HCT116 (cell line): ENCODE data around the gene FBXW4. TPM values are rescaled to one million over a fixed set of nuclear protein-coding genes. Genes with fewer than 3 reads are reported as not detected.

Experiments
- ATAC-seq: fragments of 200-7000 bp; cut with Tn5 transposase; 2 replicates; pipeline ENCODE4 v1.9.1; 2020; ENCODE audit warnings: mild to moderate bottlenecking, moderate library complexity
- BruUV-seq: library from RNA; stranded (reverse); fragments of 400-500 nt; replicated peaks from 2 replicates; lab custom pipeline; 2021; lab: Mats Ljungman, UMichigan
- CTCF ChIA-PET: fragments of 300-600 bp; sonication (Branson Sonifier 250); formaldehyde crosslinking; loops from one replicate; lab custom pipeline; 2021; ENCODE audit warnings: antibody characterized with exemption; lab: Charles Lee
- POLR2A ChIA-PET: fragments of 300-600, 350-600 bp; sonication (Branson Sonifier 250); formaldehyde crosslinking; loops from one replicate; lab custom pipeline; 2021; ENCODE audit warnings: antibody characterized with exemption; lab: Charles Lee
- RAD21 ChIA-PET, 2 experiments: fragments of 300-600 bp; sonication (Branson Sonifier 250); formaldehyde crosslinking; loops; one replicate each; lab custom pipeline; 2023; ENCODE audit warnings: low total read pairs in 2 of 2; ENCODE audit not compliant: uncharacterized antibody in 2 of 2, unreplicated experiment in 2 of 2, low non-redundant PET in 1 of 2; lab: Charles Lee
- DNase-seq: peaks from one replicate; pipeline ENCODE4 v3.0.0-alpha.2; 2010; ENCODE audit warnings: low read depth, low spot score
- H2AFZ ChIP-seq: fragments of 200-600 bp; shearing (Covaris generic), sonication (generic); 2 replicates; pipeline ENCODE4 v1.6.1; 2017; ENCODE audit warnings: low read depth, mixed run types, mixed read lengths, antibody characterized with exemption, low read length; ENCODE audit not compliant: poor library complexity, severe bottlenecking
- H3K27ac ChIP-seq: 2 replicates; pipeline ENCODE4 v1.5.1; 2012; ENCODE audit warnings: low read depth, low read length
- H3K27me3 ChIP-seq: fragments of 200-600 bp; sonication (generic); 2 replicates; pipeline ENCODE4 v1.6.1; 2016; ENCODE audit warnings: mixed run types, low read length, mixed read lengths; ENCODE audit not compliant: insufficient read depth
- H3K36me3 ChIP-seq, 2 experiments: fragments of 200-500 bp in 1 of 2; fragments of 200-600 bp in 1 of 2; sonication (Bioruptor generic) in 1 of 2; sonication (generic) in 1 of 2; 2 replicates each; pipeline versions ENCODE4 v1.5.1 to v1.6.1; 2014 to 2016; ENCODE audit warnings: low read length in 2 of 2, inconsistent platforms in 1 of 2, mixed read lengths in 1 of 2, mixed run types in 1 of 2; ENCODE audit not compliant: insufficient read depth in 2 of 2, control insufficient read depth in 1 of 2
- H3K4me1 ChIP-seq, 2 experiments: fragments of 200-600 bp in 1 of 2; sonication (generic) in 1 of 2; 2 replicates each; pipeline versions ENCODE4 v1.5.1 to v1.6.1; 2012 to 2017; ENCODE audit warnings: low read length in 2 of 2, inconsistent platforms in 1 of 2, mild to moderate bottlenecking in 1 of 2, mixed read lengths in 1 of 2, mixed run types in 1 of 2, moderate library complexity in 1 of 2; ENCODE audit not compliant: insufficient read depth in 2 of 2, control insufficient read depth in 1 of 2
- H3K4me2 ChIP-seq: fragments of 200-600 bp; sonication (generic); 2 replicates; pipeline ENCODE4 v1.6.1; 2017; ENCODE audit warnings: mixed run types, low read length, mixed read lengths
- H3K4me3 ChIP-seq, 2 experiments: fragments of 200-600 bp in 1 of 2; sonication (generic) in 1 of 2; replicated peaks in 1 of 2; 2 replicates each; pipeline ENCODE4 v1.5.1; 2011 to 2016; ENCODE audit warnings: low read length in 2 of 2, control low read depth in 1 of 2, low read depth in 1 of 2, mild to moderate bottlenecking in 1 of 2, mixed read lengths in 1 of 2, mixed run types in 1 of 2
- H3K79me2 ChIP-seq: fragments of 200-600 bp; sonication (generic); 2 replicates; pipeline ENCODE4 v1.6.1; 2017; ENCODE audit warnings: mild to moderate bottlenecking, mixed run types, low read length, moderate library complexity, mixed read lengths; ENCODE audit not compliant: insufficient read depth
- H3K9ac ChIP-seq: fragments of 200-600 bp; sonication (generic); 2 replicates; pipeline ENCODE4 v1.6.1; 2016; ENCODE audit warnings: low read length, mixed read lengths
- H3K9me2 ChIP-seq: fragments of 200-600 bp; sonication (generic), shearing (Covaris generic); 2 replicates; pipeline ENCODE4 v1.6.1; 2017; ENCODE audit warnings: mixed run types, mild to moderate bottlenecking, moderate library complexity; ENCODE audit not compliant: insufficient read depth
- H3K9me3 ChIP-seq, 2 experiments: fragments of 200-500 bp in 1 of 2; fragments of 200-600 bp in 1 of 2; sonication (Bioruptor generic) in 1 of 2; sonication (generic) in 1 of 2; 2 replicates each; pipeline ENCODE4 v1.6.1; 2014 to 2017; ENCODE audit warnings: low read length in 2 of 2, mixed read lengths in 2 of 2, inconsistent platforms in 1 of 2, low read depth in 1 of 2, mild to moderate bottlenecking in 1 of 2, mixed run types in 1 of 2, moderate library complexity in 1 of 2; ENCODE audit not compliant: control insufficient read depth in 1 of 2, insufficient read depth in 1 of 2
- H4K20me1 ChIP-seq: fragments of 200-600 bp; sonication (generic), shearing (Covaris generic); 2 replicates; pipeline ENCODE4 v1.6.1; 2017; ENCODE audit warnings: mixed run types, mild to moderate bottlenecking, moderate library complexity; ENCODE audit not compliant: insufficient read depth
- ATF3 ChIP-seq: IDR thresholded peaks from 2 replicates; pipeline ENCODE4 v1.6.1; 2012
- CBX3 ChIP-seq: IDR thresholded peaks from 2 replicates; pipeline ENCODE4 v1.6.1; 2012; ENCODE audit warnings: low read depth
- CEBPB ChIP-seq: IDR thresholded peaks from 2 replicates; pipeline ENCODE4 v1.6.1; 2012; ENCODE audit warnings: low read depth
- CTCF ChIP-seq, 3 experiments: fragments of 200-600 bp in 1 of 3; sonication (generic) in 1 of 3; IDR thresholded peaks in 2 of 3; conservative IDR thresholded peaks in 1 of 3; 2 replicates each; pipeline ENCODE4 v1.5.1; 2012 to 2017; ENCODE audit warnings: low read depth in 2 of 3, low read length in 2 of 3, antibody characterized with exemption in 1 of 3, borderline replicate concordance in 1 of 3, control low read depth in 1 of 3, mild to moderate bottlenecking in 1 of 3, mixed read lengths in 1 of 3, mixed run types in 1 of 3, moderate library complexity in 1 of 3; ENCODE audit not compliant: insufficient read depth in 1 of 3
- ELF1 ChIP-seq: IDR thresholded peaks from 2 replicates; pipeline ENCODE4 v1.6.1; 2012; ENCODE audit warnings: low read depth, borderline replicate concordance
- EZH2 ChIP-seq: fragments of 200-600 bp; sonication (generic); IDR thresholded peaks from 2 replicates; pipeline ENCODE4 v1.6.1; 2017; ENCODE audit warnings: antibody characterized with exemption, mixed run types
- FOSL1 ChIP-seq: IDR thresholded peaks from 2 replicates; pipeline ENCODE4 v1.6.1; 2012; ENCODE audit warnings: low read depth
- JUND ChIP-seq: IDR thresholded peaks from 2 replicates; pipeline ENCODE4 v1.6.1; 2012
- POLR2AphosphoS5 ChIP-seq: IDR thresholded peaks from 2 replicates; pipeline ENCODE4 v1.6.1; 2011; ENCODE audit warnings: mild to moderate bottlenecking, low read depth, low read length, moderate library complexity
- RAD21 ChIP-seq: IDR thresholded peaks from 2 replicates; pipeline ENCODE4 v1.6.1; 2012; ENCODE audit warnings: low read depth, mild to moderate bottlenecking
- REST ChIP-seq: IDR thresholded peaks from 2 replicates; pipeline ENCODE4 v1.6.1; 2012; ENCODE audit warnings: low read depth
- SIN3A ChIP-seq: IDR thresholded peaks from 2 replicates; pipeline ENCODE4 v1.6.1; 2012; ENCODE audit warnings: low read depth
- SP1 ChIP-seq: IDR thresholded peaks from 2 replicates; pipeline ENCODE4 v1.6.1; 2012; ENCODE audit warnings: low read depth
- TCF7L2 ChIP-seq: IDR thresholded peaks from 2 replicates; pipeline ENCODE4 v1.7.0; 2011; ENCODE audit warnings: borderline replicate concordance, inconsistent platforms; ENCODE audit not compliant: insufficient read depth, insufficient read length; ENCODE audit errors: extremely low read depth
- YY1 ChIP-seq: IDR thresholded peaks from 2 replicates; pipeline ENCODE4 v1.6.1; 2011; ENCODE audit warnings: low read length, low read depth, moderate library complexity, mild to moderate bottlenecking; ENCODE audit not compliant: insufficient replicate concordance; ENCODE audit errors: extremely low read depth
- ZBTB33 ChIP-seq: IDR thresholded peaks from 2 replicates; pipeline ENCODE4 v1.6.1; 2011; ENCODE audit warnings: mild to moderate bottlenecking, low read length, moderate library complexity; ENCODE audit not compliant: insufficient replicate concordance; ENCODE audit errors: extremely low read depth
- ZFX ChIP-seq: fragments of 450-650 bp; IDR thresholded peaks from 2 replicates; pipeline ENCODE4 v1.6.1; 2017
- intact Hi-C: fragments of 100-400 bp; cut with micrococcal nuclease; formaldehyde crosslinking; loops from 2 replicates; pipeline ENCODE4 v1.10.0; 2022
- total RNA-seq: library from RNA; stranded (reverse); gene quantifications from one replicate; pipeline ENCODE4 v1.2.1, GENCODE V29; 2021; ENCODE audit not compliant: unreplicated experiment

FBXW4 gene
- total RNA-seq, 1 experiment from 2014 or later: 35.3 TPM

- TF ChIP-seq ELF1 (no peak), ATF3 (no peak), YY1 (no peak), SP1 (no peak), JUND (no peak), SIN3A (no peak), CEBPB (no peak), EZH2 (no peak), POLR2AphosphoS5 (no peak), RAD21 (no peak), TCF7L2 (no peak), ZFX (no peak), CTCF (IDR thresholded peaks at IDR 0.05 in 2 of 3, conservative IDR thresholded peaks at IDR 0.05 in 1 of 3; ENCODE audit: borderline replicate concordance in 1 of 3, insufficient read depth in 1 of 3, low read depth in 2 of 3, low read length in 2 of 3) (no peak)
Observed at GRCh38 chr10:101612872-101613271, 82.1 kb downstream of the FBXW4 start (continued).

- Histone ChIP-seq H3K27ac (peak overlapping the region; percentile 9; the same call in 1 of the 2 replicates), H3K9me2 (no peaks in the 10 kb centered on the region), H3K4me1 (peaks cover 0 to 6% of the 10 kb centered on the region in 2 experiments; a peak in 1 of 4 replicates), H3K36me3 (peaks cover 9 to 12% of the 10 kb centered on the region in 2 experiments; a peak in 2 of 4 replicates), H3K9me3 (no peaks in the 10 kb centered on the region), H3K4me2 (no peak overlapping the region), H3K79me2 (no peaks in the 10 kb centered on the region), H4K20me1 (no peaks in the 10 kb centered on the region), H3K9ac (no peak overlapping the region), H3K4me3 (no peak overlapping the region), H3K27me3 (no peaks in the 10 kb centered on the region), H2AFZ (no peak overlapping the region)
- RAD21 ChIA-PET: no interaction called here
- POLR2A ChIA-PET: no interaction called here
- intact Hi-C loops: no loop called here
- DNase-seq (no peak), ATAC-seq (no peak)
- no TSS peak for BruUV-seq
- CTCF ChIA-PET: interaction anchor here (1.1 to 3.6 kb wide), 3 partner anchors 9 to 169 kb away, joined by 3 to 17 read pairs (median 4); no protein-coding TSS in a partner anchor
- no peak for TF ChIP-seq FOSL1
- TF ChIP-seq ZFX: no peak
- TF ChIP-seq YY1: no peak
- TF ChIP-seq POLR2AphosphoS5: no peak
- TF ChIP-seq ZBTB33: no peak
- TF ChIP-seq SIN3A: no peak
- TF ChIP-seq TCF7L2: no peak
- no peak for TF ChIP-seq REST
- no peak for TF ChIP-seq JUND
- TF ChIP-seq CEBPB: no peak
- TF ChIP-seq CBX3: no peak
- TF ChIP-seq SP1: no peak
- no peak for TF ChIP-seq ELF1
Observed at GRCh38 chr10:101612086-101612485, 82.9 kb downstream of the FBXW4 start.
